ENCODE results near the gene TJP3. TPM values are rescaled to one million over a fixed set of nuclear protein-coding genes. Genes with fewer than 3 reads are reported as not detected.
A peak's percentile ranks its signal among the peaks of the same experiment; 100 is the strongest.

Gene TJP3
- total and polyA plus RNA-seq, 10 of the 15 experiments (the other 5 are each of a cell fraction or from before 2014, with no cell fraction given): 0.04 to 1.2 (median 0.29) TPM; not detected in 6

GRCh38 chr19:3761382-3762129 lies 53.4 kb downstream of the TJP3 start, which contains the start of gene APBA3 (continued):
- TF ChIP-seq, protein P1, sequence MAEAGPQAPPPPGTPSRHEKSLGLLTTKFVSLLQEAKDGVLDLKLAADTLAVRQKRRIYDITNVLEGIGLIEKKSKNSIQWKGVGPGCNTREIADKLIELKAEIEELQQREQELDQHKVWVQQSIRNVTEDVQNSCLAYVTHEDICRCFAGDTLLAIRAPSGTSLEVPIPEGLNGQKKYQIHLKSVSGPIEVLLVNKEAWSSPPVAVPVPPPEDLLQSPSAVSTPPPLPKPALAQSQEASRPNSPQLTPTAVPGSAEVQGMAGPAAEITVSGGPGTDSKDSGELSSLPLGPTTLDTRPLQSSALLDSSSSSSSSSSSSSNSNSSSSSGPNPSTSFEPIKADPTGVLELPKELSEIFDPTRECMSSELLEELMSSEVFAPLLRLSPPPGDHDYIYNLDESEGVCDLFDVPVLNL (IDR thresholded peaks at IDR 0.05; ENCODE audit: low read depth, low read length): peak; percentile 21; the same call in 1 of the 2 replicates
- TF ChIP-seq, protein P2, sequence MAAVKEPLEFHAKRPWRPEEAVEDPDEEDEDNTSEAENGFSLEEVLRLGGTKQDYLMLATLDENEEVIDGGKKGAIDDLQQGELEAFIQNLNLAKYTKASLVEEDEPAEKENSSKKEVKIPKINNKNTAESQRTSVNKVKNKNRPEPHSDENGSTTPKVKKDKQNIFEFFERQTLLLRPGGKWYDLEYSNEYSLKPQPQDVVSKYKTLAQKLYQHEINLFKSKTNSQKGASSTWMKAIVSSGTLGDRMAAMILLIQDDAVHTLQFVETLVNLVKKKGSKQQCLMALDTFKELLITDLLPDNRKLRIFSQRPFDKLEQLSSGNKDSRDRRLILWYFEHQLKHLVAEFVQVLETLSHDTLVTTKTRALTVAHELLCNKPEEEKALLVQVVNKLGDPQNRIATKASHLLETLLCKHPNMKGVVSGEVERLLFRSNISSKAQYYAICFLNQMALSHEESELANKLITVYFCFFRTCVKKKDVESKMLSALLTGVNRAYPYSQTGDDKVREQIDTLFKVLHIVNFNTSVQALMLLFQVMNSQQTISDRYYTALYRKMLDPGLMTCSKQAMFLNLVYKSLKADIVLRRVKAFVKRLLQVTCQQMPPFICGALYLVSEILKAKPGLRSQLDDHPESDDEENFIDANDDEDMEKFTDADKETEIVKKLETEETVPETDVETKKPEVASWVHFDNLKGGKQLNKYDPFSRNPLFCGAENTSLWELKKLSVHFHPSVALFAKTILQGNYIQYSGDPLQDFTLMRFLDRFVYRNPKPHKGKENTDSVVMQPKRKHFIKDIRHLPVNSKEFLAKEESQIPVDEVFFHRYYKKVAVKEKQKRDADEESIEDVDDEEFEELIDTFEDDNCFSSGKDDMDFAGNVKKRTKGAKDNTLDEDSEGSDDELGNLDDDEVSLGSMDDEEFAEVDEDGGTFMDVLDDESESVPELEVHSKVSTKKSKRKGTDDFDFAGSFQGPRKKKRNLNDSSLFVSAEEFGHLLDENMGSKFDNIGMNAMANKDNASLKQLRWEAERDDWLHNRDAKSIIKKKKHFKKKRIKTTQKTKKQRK (IDR thresholded peaks at IDR 0.05; ENCODE audit: low read depth, low read length): no peak
- TF ChIP-seq WRNIP1 (IDR thresholded peaks at IDR 0.05; ENCODE audit: borderline replicate concordance, low read depth, low read length) (peak; percentile 89; the same call in 1 of the 2 replicates), RCOR1 (conservative IDR thresholded peaks at IDR 0.05; ENCODE audit: low read depth, low read length) (peak; percentile 65; the same call in 1 of the 2 replicates), DPF2 (IDR thresholded peaks at IDR 0.05) (peak; percentile 77), PML (IDR thresholded peaks at IDR 0.05; ENCODE audit: low read length) (0 out of 2 replicates have a peak, but pooled peaks have one; percentile 61), TCF3 (IDR thresholded peaks at IDR 0.05; ENCODE audit: borderline replicate concordance, insufficient read depth, low read depth, low read length) (no peak), PAX8 (IDR thresholded peaks at IDR 0.05) (no peak), ZBTB40 (IDR thresholded peaks at IDR 0.05; ENCODE audit: borderline replicate concordance) (peak; percentile 88), SMAD1 (IDR thresholded peaks at IDR 0.05; ENCODE audit: low read depth, partially characterized antibody) (peak; percentile 63), SP1 (IDR thresholded peaks at IDR 0.05; ENCODE audit: low read depth, low read length) (no peak), NR2C1 (IDR thresholded peaks at IDR 0.05) (no peak; the same call in 1 of the 2 replicates), ZNF274 (IDR thresholded peaks at IDR 0.05; ENCODE audit: insufficient read depth, insufficient read length) (no peak), BHLHE40 (IDR thresholded peaks at IDR 0.05; ENCODE audit: borderline replicate concordance in 1 of 2, low read depth in 2 of 2, low read length in 1 of 2) (peak; percentile 6 to 51; a peak in 1 of 4 replicates)
- TF ChIP-seq, protein P3, sequence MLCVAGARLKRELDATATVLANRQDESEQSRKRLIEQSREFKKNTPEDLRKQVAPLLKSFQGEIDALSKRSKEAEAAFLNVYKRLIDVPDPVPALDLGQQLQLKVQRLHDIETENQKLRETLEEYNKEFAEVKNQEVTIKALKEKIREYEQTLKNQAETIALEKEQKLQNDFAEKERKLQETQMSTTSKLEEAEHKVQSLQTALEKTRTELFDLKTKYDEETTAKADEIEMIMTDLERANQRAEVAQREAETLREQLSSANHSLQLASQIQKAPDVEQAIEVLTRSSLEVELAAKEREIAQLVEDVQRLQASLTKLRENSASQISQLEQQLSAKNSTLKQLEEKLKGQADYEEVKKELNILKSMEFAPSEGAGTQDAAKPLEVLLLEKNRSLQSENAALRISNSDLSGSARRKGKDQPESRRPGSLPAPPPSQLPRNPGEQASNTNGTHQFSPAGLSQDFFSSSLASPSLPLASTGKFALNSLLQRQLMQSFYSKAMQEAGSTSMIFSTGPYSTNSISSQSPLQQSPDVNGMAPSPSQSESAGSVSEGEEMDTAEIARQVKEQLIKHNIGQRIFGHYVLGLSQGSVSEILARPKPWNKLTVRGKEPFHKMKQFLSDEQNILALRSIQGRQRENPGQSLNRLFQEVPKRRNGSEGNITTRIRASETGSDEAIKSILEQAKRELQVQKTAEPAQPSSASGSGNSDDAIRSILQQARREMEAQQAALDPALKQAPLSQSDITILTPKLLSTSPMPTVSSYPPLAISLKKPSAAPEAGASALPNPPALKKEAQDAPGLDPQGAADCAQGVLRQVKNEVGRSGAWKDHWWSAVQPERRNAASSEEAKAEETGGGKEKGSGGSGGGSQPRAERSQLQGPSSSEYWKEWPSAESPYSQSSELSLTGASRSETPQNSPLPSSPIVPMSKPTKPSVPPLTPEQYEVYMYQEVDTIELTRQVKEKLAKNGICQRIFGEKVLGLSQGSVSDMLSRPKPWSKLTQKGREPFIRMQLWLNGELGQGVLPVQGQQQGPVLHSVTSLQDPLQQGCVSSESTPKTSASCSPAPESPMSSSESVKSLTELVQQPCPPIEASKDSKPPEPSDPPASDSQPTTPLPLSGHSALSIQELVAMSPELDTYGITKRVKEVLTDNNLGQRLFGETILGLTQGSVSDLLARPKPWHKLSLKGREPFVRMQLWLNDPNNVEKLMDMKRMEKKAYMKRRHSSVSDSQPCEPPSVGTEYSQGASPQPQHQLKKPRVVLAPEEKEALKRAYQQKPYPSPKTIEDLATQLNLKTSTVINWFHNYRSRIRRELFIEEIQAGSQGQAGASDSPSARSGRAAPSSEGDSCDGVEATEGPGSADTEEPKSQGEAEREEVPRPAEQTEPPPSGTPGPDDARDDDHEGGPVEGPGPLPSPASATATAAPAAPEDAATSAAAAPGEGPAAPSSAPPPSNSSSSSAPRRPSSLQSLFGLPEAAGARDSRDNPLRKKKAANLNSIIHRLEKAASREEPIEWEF (IDR thresholded peaks at IDR 0.05; ENCODE audit: insufficient replicate concordance, low read depth, low read length): no peak

Data from GM12878 (cell line).